ENCODE results near the gene VOPP1. TPM values are rescaled to one million over a fixed set of nuclear protein-coding genes. Genes with fewer than 3 reads are reported as not detected.

VOPP1 gene
- total and polyA plus RNA-seq, 2 donors (not counting 3 experiments of a cell fraction or from before 2014, with no cell fraction given), result 85.6 to 154 TPM

GRCh38 chr7:55476852-55477780 lies 95.2 kb downstream of the VOPP1 start:
- peaks cover 0 to 21% of the 10 kb centered on the region in 2 experiments for H3K36me3 ChIP-seq (ENCODE audit: control insufficient read depth in 2 of 2, extremely low read depth in 1 of 2, insufficient read depth in 2 of 2, low read length in 2 of 2)
- H3K79me2 ChIP-seq (ENCODE audit: control insufficient read depth, insufficient read depth, low read length), result peaks cover 10% of the 10 kb centered on the region
- H3K9ac ChIP-seq (replicated peaks; ENCODE audit: extremely low read depth, insufficient read depth, low read length), result no peak overlapping the region
- dilution Hi-C loops (cut with MboI; ENCODE audit: extremely low pct_ligation_motif_present, low sequenced_read_pairs), result no loop called here
- H3K27me3 ChIP-seq (ENCODE audit: control insufficient read depth in 2 of 2, insufficient read depth in 2 of 2, low read length in 2 of 2), result no peaks in the 10 kb centered on the region
- ChIA-PET CTCF (no interaction called here), POLR2A (no interaction called here)
- TF ChIP-seq, protein P1, sequence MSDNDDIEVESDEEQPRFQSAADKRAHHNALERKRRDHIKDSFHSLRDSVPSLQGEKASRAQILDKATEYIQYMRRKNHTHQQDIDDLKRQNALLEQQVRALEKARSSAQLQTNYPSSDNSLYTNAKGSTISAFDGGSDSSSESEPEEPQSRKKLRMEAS (IDR thresholded peaks at IDR 0.05; ENCODE audit: insufficient read depth, insufficient read length), result no peak
- TF ChIP-seq JUN (IDR thresholded peaks at IDR 0.05; ENCODE audit: borderline replicate concordance, insufficient read depth, insufficient read length, low read depth) (no peak), MYC (IDR thresholded peaks at IDR 0.05; ENCODE audit: low read depth, low read length) (no peak), EZH2 (IDR thresholded peaks at IDR 0.05; ENCODE audit: borderline replicate concordance, low read depth, low read length, severe bottlenecking) (no peak), FOS (IDR thresholded peaks at IDR 0.05; ENCODE audit: borderline replicate concordance, insufficient read depth, low read length) (no peak), POLR2A (IDR thresholded peaks at IDR 0.05; ENCODE audit: low read depth, low read length) (no peak), POLR2AphosphoS5 (IDR thresholded peaks at IDR 0.05; ENCODE audit: insufficient read depth, low read depth, low read length) (no peak), GATA2 (IDR thresholded peaks at IDR 0.05; ENCODE audit: insufficient read depth, insufficient read length, low read depth, low read length) (no peak), CTCF (IDR thresholded peaks at IDR 0.05; ENCODE audit: extremely low read depth in 1 of 2, insufficient read depth in 1 of 2, low read depth in 1 of 2, low read length in 2 of 2) (no peak)
- H3K4me3 ChIP-seq (replicated peaks in 1 of 3; ENCODE audit: insufficient read depth in 1 of 3, low read depth in 1 of 3, low read length in 3 of 3), result no peak overlapping the region
- H3K4me2 ChIP-seq (ENCODE audit: insufficient read depth, low read length), result no peak overlapping the region
- DNase-seq (ENCODE audit: low read depth, low spot score) (no peak), FAIRE-seq (no peak)
- intact Hi-C loops (cut with micrococcal nuclease), result no loop called here
- no peaks in the 10 kb centered on the region for H3K9me3 ChIP-seq (replicated peaks; ENCODE audit: control insufficient read depth, insufficient read depth, low read length)
- H3K9me1 ChIP-seq (replicated peaks; ENCODE audit: control insufficient read depth, extremely low read depth, insufficient read depth, low read length), result no peaks in the 10 kb centered on the region
- no peaks in the 10 kb centered on the region for H3K4me1 ChIP-seq (ENCODE audit: control insufficient read depth, extremely low read depth, insufficient read depth, low read length)
- H4K20me1 ChIP-seq (replicated peaks; ENCODE audit: control insufficient read depth, extremely low read depth, insufficient read depth, low read length), result no peaks in the 10 kb centered on the region
- no peak overlapping the region for H3K27ac ChIP-seq (ENCODE audit: insufficient read depth, low read depth, low read length)
- H2AFZ ChIP-seq (ENCODE audit: low read depth, low read length), result no peak overlapping the region
- no TSS peak for BruUV-seq (replicated peaks)
